Stimulated activated CD8-positive, alpha-beta memory T cell treated with anti-CD3 and anti-CD28 coated beads, Interleukin-15, amount 100 ng/mL, for 4 hours (primary cell): Measurements from ENCODE around the gene CLASP1.
"Not testable (repeated sequence)": the region's sequence is repeated elsewhere in the genome, so short reads cannot be mapped to it uniquely, and the experiment has no call there.

ENCODE experiments used
- DNase-seq, 2 donors: peaks; one replicate each; pipeline ENCODE4 v3.0.0-alpha.2; 2020; ENCODE audit warnings: low read depth in 2 of 2

Gene CLASP1

DNA sequence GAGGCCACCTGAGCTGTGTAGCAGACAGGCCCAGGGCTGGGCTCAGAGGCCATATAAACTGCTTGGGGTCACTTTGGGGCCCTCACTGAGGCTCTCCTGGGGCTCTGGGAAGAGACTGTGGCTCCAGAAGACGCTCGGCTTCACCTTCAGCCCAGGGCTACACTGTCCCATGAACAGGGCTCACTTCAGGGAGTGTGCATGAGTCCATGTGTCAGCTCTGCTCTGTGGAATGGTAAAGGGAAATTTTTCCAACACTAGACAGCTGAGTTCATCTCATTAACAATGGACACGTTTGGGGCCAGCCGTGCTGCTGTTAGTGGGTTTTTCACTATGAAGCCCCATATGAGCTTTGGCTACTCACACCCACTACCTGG lies 298.9 kb downstream of the CLASP1 start:
- no peak for DNase-seq

DNA sequence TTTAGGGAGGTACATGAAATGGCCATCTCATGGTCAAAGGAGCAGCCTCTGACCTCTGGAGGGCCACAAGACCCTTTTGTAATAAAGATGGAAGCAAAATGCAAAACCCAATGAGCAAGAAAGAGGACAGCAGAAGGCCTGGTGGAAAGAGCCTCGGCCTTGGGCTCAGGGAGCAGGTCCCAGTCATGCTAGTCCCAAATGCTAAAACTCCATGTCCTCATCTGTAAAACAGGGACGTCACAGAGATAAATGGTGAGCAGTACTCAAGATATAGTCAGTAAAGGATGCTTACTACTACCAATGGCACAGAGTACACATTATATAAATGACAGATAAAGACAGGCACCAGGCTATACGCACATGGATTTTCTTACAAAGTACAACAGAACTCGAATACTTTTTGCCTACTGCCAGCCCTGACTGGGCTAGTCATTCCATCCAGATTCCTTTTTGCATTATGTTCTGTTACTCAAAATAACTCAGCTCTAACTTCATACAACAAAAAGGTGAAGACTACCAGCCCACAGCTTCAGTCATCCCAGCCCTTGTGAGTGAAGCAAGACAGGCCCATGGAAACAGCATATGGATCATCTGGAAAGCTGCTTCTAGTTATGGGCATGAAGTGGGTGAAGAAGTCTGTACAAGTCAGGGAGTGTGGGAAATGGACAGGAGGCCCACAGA lies 299.4 kb downstream of the CLASP1 start:
- no peak for DNase-seq

- DNase-seq = no peak
Measured at GRCh38 chr2:121348128-121348740, 301.0 kb downstream of the CLASP1 start.

- DNase-seq = no peak
Measured at GRCh38 chr2:121346859-121347258, 302.4 kb downstream of the CLASP1 start.

GRCh38 chr2:121346407-121346806 lies 302.9 kb downstream of the CLASP1 start:
- DNase-seq = no peak

DNA sequence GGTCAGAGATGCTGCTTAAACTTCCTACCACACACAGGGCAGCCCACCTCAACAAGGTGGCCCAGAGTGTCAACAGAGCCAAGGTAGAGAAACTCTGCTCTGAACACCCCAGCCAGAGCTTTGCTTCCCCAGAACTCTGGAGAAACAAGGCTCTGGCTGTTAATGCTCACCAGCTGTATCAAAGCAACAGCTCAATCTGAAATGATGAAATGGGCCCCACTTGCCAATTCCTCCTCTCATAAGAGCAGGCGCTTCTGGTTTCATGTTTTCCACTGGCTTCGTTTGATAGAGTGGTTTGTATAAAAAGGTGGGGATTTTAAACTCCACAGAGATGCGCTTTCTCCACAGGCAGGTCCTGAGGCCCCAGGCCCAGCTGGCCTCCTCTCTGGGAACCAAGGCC lies 303.4 kb downstream of the CLASP1 start:
- DNase-seq = no peak

DNA sequence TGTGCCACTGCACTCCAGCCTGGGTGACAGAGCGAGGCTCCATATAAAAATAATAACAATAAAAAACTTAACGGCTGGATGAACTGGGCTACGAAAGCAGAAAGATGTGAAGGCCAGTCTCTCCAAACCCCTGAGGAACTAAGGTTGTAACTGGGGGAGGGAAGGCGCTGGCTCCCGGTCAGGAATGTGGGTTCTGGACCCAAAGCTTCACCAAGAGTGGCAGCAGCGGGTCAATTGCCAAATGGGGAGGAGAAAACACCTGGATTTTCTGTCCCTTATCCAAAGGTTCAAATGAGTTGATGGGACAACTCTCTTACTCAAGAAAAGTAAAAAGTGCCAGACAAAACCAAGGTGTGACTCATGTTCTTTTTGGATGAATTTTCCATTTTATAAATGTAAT lies 304.2 kb downstream of the CLASP1 start:
- no peak for DNase-seq

GRCh38 chr2:121343828-121344399 lies 305.3 kb downstream of the CLASP1 start:
- DNase-seq = not testable (repeated sequence)

GRCh38 chr2:121343191-121343590 lies 306.1 kb downstream of the CLASP1 start:
- no peak for DNase-seq

DNA sequence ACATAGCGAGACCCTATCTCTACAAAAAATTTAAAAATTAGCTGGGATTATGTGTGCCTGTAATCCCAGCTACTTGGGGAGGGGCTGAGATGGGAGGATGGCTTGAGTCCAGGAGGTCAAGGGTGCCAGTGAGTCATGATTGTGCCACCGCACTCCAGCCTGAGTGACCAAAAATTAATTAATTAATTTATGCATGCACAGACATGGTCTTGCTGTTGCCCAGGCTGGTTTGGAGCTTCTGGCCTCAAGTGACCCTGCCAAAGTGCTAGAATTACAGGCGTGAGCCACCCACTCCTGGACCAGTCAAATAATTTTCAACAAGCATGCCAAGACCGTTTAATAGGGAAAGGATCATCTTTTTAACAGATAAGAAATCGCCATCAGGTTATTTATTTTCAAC lies 306.5 kb downstream of the CLASP1 start:
- no peak for DNase-seq

DNA sequence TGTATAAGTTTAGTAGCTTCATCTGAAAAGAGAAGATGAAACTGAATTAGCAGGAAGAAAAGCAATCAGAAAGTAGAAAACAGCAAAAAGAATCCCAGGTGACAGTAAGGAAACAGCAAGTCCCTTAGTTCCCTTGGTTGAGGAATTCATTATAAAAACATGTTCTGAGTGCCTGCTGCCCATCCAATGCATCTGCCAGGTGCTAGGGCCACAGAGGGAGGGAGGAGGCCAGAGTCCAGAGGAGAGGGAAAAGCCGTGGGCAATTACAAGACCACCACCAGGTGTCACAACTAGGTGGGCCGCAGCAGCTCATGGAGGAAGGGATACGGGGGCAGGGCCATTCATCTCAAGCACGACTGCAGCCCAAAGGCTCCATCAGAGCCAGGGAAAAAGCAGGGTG lies 308.3 kb downstream of the CLASP1 start:
- DNase-seq = no peak

GRCh38 chr2:121338281-121338680 lies 311.0 kb downstream of the CLASP1 start:
- no peak for DNase-seq

GRCh38 chr2:121336528-121337294 lies 312.6 kb downstream of the CLASP1 start:
- no peak for DNase-seq

- no peak for DNase-seq
Measured at GRCh38 chr2:121335294-121336290, 313.7 kb downstream of the CLASP1 start.

DNA sequence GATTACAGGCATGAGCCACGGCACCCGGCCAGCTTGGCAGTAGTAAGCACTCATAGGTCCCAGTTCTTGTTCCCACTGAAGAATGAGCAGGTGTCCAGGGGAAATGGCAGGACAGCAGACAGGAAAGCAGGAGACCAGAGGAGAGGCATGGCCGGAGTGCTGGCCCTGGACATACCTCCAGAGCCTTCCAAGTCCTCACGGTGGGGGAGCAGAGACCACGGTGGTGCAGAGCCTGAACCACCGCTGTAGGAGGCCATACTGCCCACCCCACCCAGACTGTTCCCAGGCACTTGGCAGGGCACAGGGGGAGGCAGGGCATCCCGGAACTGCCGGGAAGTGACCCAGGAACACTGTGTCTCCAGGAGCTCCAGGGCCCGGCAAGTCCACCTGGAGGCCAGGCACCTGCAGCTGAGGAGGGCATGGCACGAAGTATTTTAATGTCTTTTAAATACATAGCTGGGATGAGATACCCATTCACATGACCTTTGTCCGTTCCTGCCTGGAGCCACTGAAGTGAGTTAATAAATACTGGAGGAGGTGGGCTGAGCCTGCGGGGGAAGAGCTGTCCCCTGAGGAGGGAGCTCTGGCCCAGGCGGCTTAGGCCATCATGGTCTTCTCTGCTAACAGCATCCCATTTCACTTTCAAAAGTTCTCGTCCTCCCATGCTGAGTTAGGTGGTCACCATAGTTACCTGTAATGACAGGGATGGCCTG lies 314.5 kb downstream of the CLASP1 start:
- DNase-seq = no peak

DNA sequence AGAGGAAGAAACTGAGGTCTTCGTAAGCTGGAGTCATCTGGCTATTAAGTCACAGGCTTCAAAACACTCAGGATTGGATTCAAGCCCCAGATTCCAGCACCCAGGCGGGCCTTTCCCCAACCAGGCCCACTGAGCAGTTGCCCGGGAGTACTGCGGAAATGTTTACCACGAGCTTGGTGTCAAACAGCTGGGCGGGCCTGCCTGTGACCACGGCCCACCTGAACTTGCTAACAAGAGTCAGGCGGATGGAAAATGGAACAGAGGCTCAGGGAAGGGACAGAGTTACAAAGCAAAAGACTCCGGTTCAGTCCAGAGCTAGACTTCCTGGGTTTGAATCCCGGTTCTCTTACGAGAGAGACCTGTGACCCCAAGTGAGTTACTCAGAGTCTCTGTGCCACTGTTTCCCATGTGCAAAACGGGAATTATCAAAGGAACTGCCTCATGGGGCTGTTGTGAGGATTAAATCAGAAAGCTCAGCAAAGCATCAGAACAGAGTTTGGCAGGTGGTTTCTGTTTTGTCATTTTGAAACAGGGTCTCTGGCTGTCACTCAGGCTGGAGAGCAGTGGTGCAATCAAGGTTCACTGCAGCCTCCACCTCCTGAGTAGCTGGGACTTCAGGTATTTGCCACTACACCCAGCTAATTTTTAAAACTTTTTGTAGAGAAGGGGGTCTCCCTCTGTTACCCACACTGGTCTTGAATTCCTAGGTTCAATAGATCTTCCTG lies 315.3 kb downstream of the CLASP1 start:
- no peak for DNase-seq

DNA sequence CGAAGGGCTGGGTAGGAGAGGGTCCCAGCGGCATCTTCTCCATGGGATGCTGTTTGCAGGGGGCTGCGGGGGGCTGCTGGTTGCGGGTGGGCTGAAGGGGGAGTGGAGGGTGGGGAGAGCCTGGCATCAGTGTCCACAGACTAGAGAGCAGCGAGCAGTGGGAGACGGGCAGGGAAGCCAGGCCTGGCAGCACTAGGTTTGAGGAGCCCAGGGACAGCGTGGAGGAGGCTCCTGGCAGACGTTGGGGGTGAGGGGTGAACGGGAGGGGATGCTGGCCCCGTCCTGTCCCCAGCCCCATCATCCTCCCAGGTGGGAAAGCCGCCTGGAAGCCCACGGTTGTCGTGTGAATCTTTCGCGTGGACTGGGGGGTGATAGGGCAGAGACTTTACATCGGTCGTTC lies 316.0 kb downstream of the CLASP1 start:
- no peak for DNase-seq

- not testable (repeated sequence) for DNase-seq
Measured at GRCh38 chr2:121331324-121331723, 317.9 kb downstream of the CLASP1 start.

DNA sequence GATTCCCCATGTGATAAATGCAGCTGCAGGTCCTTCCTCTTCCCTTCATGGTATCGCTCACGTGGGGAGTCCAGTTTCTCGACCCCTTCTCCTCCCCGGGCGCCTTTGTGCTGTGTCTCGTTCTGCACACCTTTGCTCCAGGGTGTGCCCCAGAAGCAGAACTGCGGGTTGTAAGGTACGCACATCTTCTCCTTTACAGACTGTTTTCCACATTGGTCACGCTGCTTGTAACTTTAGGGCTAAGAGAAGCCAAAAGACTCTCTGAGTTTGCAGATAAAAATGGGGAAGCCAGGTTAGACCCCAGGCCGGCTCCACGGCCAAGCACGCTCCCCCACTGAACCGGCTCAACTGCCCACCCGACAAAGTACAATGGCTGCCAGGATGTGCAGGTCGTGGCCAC lies 318.3 kb downstream of the CLASP1 start:
- no peak for DNase-seq

- DNase-seq = no peak
Measured at GRCh38 chr2:121329786-121330185, 319.5 kb downstream of the CLASP1 start.
